Stimulated activated naive CD8-positive, alpha-beta T cell treated with anti-CD3 and anti-CD28 coated beads, Interleukin-15, Interleukin-2, amounts not matched to agents 100 U/mL and 50 U/mL, for 24 hours (primary cell): ENCODE measurements around the gene SMAD7.

Source experiments
- ATAC-seq: fragments of 150-1000 bp; cut with Tn5 transposase; one replicate; pipeline ENCODE4 v1.10.0; 2021
- DNase-seq: peaks from one replicate; pipeline ENCODE4 v3.0.0; 2021

SMAD7 gene

DNA sequence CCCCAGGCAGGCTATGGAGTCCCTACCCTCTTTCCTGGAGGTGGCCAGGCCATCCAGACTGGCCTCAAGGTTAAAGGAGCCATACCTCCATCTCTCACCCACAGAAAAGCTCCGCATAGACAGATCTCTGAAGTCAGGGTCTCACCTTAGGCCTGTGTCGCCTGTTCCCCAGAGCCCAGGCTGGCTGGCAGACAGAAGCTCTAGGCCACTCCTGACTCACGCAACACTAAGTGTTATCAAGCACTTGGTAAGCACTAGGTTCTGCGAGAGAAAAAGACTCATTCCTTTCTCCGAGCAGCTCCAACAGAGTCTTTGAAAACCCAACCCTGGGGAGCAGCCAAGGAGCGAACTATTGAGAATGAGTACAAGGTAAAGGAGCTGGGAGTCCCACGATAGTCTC lies 6.1 kb downstream of the SMAD7 start:
- ATAC-seq, result no peak

DNA sequence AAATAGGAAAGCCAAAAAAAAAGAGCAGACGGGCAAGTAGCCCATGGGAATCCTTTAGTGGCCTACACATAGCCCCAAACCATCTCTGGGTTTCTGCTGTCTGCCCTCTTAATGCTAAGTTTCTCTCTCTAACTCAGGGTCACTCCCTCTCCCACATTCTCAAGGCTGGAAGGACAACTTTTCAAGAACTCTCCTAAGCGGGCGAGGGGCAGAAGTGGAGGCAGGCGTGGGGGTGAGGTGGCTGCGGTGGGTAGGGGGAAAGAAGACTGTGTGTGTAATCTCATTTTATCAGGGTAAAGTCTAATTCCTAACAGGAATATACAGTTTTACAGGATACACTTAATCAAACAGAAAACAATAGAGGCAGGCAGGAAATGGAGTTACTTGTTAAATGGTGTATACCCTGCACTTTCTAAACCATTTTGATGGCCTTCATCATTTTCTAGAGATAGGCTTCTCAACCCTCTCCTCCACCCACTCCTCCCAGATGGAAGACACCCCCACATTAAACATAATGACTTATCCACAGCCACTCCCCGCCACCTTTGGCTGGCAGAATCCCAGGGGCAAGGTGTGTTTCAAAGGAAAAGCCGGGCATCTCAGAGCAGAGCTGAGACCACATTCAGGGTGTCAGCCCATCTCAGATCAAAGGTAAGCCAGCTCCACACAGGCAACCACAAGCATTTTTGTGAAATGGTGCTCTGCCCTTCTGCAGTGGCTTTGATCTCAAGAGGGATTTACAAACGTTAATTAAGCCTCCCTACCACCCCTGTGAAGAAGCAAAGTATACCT lies 6.8 kb downstream of the SMAD7 start:
- no peak for ATAC-seq
- no peak for DNase-seq

More for the DNA sequence above, 6.1 kb downstream of the SMAD7 start:
- no peak for DNase-seq

DNA sequence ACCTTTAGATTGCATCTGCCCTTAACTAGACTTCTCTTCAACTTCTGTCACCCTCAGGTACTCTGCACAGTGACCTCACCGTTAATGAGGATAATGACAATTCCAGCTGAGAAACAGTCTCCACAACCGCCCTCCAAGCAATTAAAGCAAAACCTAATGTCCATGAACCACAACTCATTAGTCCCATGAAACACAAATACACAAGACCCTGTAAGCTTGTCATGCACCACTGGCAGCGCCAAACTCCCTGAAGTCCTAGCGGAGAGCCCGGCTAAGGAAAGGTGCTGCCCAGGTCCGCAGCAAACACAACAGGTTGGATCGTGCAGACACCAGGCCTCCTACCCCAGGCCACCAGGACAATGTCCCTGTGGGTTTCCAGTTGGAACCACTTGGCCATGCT lies 7.4 kb downstream of the SMAD7 start:
- DNase-seq (no peak), ATAC-seq (no peak)

DNA sequence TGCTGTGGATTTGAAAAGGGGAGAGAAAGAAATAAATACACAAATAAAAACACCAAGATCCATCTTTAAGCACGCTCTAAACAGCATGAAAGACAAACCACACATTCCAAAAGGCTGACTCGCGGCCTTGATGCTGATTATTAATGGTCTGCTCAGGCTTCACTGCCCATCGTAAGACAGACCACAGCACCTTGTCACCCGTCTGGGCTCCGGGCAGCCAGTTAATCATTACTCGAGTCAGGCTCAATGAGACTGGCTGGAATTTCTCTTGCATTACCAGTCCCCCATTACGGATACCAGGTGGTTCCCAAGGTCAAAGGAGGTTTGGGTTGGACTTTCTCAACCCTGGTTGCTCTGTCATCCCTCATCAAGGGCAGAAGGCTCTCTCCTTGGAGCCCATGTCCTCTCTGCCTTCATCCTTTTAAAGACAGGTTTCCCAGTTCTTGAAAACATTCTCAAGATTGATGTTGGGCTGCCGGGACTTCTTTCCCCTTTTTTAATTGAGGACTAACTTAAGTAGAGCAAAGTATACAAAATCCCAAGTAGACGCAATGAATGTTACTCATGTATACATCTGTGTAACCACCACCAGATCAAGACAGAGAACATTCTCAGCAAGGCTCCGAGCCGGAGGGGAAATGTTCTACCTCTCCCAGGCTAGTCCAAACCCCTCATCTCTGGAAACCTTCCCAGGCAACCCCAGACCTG lies 8.1 kb downstream of the SMAD7 start:
- DNase-seq (no peak), ATAC-seq (no peak)

DNA sequence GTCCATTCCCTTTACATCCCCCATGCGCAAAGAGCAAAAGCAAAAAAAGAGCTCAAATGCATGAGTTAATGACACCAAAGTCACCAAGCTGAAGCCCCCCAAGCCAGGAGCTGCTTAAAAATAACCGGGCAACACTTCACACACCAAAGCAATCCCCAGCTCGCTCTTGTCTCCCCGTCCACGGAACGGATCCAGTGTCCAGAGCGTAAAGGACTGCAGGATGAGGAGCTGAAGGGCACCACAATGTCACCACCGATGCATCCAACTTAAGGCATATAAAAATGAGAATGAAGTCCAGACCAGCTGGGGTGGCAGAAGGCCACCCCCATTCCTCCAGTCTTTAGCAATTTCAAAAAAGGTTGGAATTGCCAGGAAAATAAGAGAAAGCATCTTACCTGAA lies 8.7 kb downstream of the SMAD7 start:
- DNase-seq, result no peak
- no peak for ATAC-seq

DNA sequence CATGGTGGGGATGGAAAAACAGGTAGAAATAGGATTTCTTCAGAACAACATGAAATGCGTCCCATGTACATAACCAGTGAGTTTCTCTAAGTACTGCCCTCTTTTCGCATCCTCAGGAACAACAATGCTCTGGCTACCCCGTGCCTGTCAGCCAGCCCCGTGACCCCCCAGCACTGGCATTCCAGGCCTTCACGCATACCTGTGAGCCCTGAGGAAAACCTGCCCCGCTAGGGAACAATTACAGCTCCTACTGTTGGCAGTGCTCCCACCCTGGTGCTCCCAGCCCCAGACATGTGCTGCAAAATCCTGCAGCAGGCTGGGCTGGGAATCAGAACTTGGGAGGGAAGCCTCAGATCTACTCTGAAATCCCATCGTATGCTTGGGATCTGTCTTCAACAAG lies 9.1 kb downstream of the SMAD7 start:
- ATAC-seq (no peak), DNase-seq (no peak)

DNA sequence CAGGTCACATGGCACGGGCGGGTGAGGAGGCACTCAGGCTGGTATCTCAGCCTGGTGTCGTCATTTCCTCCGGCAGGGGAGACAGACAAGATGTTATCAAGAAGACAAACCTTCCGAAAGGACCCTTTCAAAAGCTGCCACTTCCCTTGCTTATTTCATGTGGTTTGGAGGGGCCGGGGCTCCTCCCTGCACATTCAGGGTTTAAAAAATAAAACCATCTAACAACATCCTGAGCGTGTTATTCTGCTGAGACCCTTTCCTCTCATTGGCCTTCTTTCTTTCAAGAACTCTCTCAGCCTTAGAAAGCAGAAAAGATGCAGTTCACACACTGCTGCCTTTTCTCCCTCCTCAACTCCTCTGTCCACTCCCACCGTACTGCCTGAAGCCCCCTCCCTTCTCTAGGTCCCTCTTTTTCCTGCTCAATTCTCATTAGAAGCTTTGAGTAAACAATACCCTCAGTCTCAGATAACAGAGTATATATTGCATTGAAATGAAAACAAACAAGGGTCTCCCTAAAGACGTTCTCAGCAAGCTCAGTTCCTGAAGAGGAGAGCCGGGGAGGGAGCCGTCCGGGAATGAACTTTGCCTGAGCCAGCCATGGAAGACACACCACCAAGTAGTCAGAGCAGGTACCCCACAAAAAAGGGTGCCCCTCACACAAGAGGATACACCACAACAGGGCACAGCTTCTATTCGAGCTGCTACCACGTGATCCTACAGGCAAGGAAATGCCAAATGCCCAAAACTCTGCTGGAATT lies 9.7 kb downstream of the SMAD7 start:
- ATAC-seq (peak; percentile 91), DNase-seq (peak; percentile 80)

DNA sequence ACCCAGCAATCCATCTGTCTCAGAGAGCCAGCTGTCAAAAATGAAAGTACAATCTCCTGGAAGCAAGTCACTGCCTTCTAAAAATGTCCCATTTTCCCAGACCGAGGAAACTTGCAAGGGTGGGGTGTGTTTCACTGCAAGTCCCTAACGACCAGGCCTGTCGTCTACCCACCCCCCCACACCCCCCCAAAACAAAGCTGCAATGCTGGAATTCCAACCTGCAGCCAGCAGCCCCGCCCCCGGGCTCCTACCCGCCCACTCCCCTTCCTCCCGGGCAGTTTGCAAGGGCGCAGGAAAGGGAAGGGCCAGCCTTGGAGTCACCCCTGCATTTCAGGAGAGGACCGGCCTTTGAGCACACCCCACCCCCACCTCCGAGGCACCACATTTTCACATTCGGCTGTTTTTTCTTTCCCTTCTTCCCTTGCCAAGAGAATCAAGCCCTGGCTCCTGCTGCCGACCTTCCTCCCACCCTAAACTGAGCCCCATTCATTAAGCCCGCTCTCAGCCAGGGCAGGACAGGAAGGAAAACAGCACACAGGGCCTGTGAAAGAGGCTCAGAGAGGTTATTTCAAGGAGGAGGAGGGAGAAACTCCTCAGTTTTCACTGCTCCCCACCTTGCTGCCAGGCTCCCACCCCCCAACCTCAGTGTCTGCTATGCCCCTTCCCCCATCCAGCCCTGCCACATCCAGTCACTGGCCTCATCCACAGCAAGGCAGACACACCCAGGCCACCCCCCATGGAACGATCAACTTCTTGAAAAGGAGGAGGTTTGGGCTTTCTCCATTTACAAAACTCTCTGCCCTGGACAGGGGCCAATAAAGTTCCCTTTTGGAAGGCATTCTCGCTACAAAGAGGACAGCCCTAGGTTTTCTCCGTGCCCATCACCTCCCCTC lies 11.3 kb downstream of the SMAD7 start:
- no peak for ATAC-seq
- no peak for DNase-seq

DNA sequence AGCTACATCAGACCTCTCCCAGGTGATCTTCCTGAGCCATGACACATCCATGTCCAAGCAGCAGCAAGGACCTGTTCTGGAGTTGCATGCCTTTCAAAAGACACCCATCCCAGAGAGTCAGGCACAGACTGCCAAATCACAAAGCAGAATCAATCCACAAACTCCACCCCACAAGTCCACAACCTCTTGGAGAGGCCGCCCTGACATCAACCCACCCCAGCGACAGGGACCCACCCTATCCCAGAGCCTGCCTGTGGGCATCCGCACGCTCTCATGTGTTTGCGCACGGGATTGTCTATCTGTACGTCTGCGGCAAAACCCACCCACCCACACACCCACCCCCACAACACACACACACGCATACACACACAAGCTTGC lies 11.9 kb downstream of the SMAD7 start:
- ATAC-seq, result no peak
- no peak for DNase-seq

DNA sequence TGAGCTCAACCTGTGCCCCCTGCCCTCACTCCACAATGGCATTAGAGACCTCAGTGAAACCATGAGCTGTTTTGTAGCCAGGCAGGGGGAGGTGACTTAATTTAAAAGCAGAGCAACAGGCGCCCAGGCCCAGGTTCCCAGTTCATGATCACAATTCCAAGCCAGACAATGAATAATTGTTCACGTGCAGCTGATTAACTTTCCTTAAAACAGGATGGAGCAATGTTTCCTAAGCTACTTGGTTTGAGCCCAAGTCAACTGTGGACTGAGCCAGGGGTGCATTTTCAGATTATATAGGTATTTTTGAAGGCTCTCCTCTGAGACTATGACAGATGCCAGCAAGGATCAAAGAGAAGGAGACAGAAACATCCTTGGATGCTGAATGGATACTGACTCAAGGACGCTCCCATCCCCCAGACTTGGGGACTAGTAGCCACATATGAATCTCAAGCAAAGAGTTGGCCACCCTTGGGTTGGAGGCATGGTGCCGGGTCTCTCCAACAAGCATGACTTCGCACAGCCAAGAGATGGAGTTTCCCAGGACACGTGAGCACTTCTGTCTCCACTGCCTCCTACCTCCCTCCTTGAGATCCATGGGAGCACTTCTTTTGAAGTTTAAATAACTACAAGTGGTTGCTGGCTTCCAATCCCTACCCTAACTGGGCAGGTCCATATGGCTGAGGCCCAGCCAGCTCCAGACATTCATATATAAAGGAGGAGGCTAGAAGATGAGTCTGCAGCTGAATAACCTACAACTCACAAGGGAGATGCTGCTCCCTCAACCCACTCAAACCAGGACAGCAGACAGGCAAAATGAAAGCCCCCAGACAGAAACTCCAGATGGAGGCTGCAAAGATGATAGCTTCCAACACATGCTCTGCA lies 12.7 kb downstream of the SMAD7 start:
- ATAC-seq, result no peak
- DNase-seq, result no peak

DNA sequence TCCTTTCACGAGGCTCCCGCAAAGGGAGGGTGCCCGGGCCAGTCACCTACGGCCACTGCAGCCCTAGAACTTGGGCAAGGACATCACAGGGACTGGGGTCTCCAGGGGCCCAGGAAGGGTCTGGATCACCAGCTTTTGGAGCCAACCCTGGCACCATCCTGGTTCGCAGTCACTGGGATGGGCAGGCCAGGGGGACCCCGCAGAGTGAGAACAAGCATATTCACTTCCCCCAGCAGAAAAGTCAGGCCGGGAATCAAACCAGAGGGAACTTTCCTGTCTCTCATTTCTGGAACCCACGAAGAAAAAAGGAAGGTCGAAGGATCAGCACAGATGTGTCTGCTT lies 15.4 kb downstream of the SMAD7 start:
- ATAC-seq, result no peak
- DNase-seq, result no peak

DNA sequence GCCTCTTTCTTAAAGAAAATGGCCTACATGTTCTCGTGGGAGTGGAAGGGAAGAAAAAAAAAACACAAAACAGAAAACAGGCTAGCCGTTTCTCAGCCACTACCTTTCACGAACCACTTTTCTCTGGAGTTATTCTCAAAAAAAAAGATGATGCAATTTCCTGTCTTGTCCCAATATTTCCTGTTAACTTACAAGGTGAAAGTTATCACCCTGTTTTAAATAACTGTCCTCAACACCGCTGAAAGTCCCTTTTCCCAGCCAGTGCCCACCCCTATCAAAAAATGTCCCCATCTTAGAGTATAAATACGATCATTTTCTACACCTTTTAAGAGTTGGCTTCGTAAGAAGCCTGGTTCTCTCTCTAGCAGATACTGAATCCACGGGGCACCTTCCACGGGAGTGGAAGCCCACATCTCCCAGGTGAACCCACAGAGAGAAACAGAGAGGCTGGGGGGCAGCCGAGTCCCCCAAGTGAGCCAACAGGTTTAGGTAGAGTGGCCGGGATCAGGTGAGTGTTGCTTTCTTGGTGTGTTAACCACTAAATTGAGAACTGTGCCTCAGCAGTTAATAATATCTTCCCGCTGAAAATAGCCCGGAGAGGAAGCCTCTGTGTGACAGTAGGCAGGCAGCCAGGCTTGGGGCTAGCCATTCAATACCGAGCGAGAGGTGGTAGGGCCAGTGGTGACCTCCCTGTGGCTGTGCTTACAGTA lies 15.9 kb downstream of the SMAD7 start:
- ATAC-seq (no peak), DNase-seq (no peak)

DNA sequence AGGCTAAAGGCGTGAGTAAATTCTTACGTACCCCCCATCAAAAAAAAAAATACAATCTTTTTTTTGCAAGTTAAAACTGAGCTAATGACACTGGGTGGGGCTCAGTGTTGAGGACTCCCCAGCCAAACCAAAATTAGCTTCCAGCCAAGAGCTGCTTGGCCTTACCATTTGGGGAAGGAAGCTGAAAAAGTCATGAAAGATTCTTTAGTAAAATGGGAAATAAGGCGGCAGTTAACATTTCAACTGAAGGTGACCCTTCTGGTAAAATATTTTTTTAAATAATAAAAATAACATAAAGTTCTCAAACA lies 16.4 kb downstream of the SMAD7 start:
- ATAC-seq, result no peak
- no peak for DNase-seq

DNA sequence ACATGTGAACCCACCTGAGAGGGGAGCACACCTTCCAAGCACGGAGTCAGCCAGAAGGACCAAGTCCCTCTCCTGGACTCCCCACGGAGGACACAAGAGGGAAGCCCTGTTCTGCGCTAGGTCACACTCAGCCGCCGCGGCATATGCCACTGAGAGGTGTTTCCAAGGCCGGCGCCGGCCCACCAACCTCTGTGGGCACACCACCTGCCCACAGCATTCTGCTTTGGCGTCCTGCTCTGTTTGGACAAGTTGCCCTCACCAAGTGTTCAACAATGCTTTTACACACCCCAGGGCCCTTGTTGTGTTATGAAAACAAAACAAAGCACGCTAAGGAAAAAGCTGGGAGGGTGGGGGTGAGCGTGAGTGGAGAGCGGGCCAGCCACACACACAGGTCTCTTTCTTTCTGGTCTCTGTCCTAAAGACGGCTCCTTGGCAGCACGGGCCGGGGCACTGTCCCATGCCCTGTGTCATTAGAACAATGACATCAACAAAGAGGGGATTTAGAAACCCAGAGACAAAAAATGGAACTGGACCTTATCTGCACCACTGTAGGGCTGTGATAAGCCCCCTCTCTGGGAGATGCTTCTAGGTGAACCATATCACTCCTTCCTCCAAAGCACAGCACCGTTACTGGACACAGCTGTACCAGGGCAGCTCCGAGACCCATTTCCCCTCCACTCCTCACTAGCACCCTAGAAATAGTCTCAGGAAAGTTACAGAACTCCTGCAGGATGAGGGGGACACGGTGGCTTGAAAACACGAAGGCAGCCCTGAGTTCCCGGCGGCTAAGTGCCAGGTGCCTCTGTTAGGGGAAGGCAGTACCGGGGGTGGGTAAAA lies 17.0 kb downstream of the SMAD7 start:
- no peak for DNase-seq
- ATAC-seq, result no peak

DNA sequence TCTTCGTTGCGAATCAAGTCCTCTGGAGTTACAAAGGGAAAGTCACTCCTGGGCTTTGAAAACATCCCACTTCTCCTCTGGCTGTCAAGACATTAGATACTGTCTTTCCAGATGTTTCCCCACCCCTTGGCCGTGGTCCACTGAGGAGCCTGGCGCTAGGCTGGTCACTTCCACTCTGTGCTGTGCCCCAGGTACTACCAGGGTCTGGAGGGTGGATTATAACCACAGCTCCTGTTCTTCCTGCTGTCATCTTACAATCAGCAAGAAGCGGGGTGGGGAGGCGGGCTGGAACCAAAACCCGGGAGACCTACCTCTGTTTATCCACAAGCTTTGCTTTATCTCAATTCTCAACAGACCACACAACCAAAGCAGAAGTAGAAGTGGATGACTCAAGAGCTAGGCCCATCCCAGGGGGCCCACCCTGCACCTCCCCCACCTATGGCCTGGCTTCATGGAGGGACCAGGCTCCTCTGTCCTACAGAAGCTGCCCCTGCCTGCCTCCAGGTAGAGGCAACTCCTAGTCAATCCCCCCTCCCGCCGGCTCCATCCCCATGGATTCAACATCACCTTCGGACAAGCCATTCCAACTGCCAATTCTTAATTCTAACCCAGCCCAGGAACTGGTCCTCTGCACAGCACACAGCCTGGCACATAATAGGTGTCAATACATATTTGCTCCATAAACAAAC lies 17.8 kb downstream of the SMAD7 start:
- DNase-seq, result no peak
- no peak for ATAC-seq

DNA sequence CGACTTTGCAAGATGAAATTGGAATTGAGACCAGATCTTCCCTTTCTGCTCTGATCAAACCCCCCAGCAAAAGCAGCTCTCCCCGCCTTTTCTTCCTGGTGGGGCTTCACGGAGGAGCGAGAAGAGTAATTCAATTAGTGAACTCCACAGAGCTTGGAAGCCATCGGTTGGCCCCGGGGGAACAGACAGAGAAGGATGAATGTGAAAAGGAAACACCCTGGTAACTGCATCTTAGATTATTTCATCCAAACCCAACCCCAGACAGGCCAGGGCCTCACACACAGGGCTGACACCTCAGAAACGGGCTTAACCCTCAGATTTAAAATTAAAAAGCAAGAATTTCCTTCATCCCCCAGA lies 18.3 kb downstream of the SMAD7 start:
- ATAC-seq (no peak), DNase-seq (no peak)

DNA sequence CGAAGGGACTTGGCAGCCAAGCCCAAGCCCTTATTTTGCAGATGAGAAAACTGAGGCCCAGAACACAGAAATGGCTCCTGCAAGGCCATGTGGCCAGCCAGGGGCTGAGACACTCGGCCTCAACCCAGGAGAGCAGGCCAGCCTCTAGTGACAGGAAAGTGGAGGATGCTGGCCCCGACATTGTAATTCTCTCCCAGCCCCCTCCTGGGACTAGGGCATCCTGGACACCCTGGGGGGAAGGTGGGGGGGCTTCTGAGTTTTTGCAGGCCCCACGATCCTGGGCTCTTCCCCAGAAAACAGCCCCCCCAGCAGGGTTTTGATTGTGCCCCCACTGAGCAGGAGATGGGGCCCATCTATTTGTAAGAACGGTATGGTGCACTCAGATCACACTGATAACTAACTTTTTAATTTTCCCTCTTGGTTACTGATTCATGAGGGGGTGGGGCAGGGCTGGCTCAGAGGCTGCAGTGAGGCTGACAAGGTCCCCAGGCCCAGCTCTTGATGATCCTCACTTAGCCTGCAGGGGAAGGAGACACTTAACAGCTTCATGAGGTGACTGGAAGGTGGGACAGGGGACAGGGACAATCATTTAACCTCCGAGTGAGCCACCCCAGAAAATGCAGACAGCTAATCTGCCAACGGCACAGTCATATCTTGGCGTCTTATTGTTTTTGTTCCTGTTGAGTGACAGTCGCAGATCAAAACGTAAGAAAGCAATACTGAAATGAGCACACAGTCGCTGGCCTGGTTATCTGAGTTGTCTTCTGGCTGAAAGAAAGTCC lies 18.9 kb downstream of the SMAD7 start:
- DNase-seq, result peak; percentile 46

DNA sequence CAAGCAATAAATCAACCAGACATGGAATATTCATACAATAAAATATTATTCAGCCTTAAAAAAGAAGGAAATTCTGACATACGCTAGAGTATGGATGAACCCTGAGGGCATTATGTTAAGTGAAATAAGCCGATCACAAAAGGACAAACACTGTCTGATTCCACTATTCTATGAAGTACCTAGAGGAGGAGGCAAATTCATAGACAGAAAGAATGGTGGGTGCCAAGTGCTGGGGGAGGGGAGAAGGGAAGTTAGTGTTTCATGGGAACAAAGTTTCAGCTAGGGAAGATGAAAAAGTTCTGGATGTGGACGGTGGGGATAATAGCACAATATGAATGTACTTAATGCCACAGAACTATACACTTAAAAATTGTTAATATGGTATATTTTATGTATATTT lies 19.8 kb downstream of the SMAD7 start:
- DNase-seq (no peak), ATAC-seq (no peak)

More for the DNA sequence above, 18.9 kb downstream of the SMAD7 start:
- ATAC-seq, result peak; percentile 55
